Measurements from ENCODE around the gene GP5. TPM values are rescaled to one million over a fixed set of nuclear protein-coding genes. Genes with fewer than 3 reads are reported as not detected.

Gene GP5
- total and polyA plus RNA-seq, 4 experiments from 2014 or later = 1.3 to 4.2 (median 2.8) TPM

GRCh38 chr3:194351952-194352536 is 47.0 kb downstream of the GP5 start:
- no peak overlapping the region for H3K27ac Mint-ChIP-seq
- Histone ChIP-seq H3K4me3 (ENCODE audit: low read length in 2 of 2) (no peak overlapping the region), H3K27me3 (ENCODE audit: insufficient read depth, low read length) (no peaks in the 10 kb centered on the region), H3K4me1 (ENCODE audit: insufficient read depth, low read length) (no peaks in the 10 kb centered on the region), H3K27ac (ENCODE audit: low read depth, low read length) (no peak overlapping the region), H3K36me3 (ENCODE audit: insufficient read depth, low read length) (no peaks in the 10 kb centered on the region), H3K9me3 (ENCODE audit: control insufficient read depth in 1 of 2, low read length in 2 of 2) (no peaks in the 10 kb centered on the region)
- no peaks in the 10 kb centered on the region for H3K4me1 Mint-ChIP-seq
- H3K4me3 Mint-ChIP-seq = no peak overlapping the region
- H3K27me3 Mint-ChIP-seq = peaks cover 2 to 3% of the 10 kb centered on the region in 2 donors
- POLR2A ChIA-PET (ENCODE audit: partially characterized antibody) = no interaction called here
- no peak for DNase-seq
- H3K9me3 Mint-ChIP-seq = no peaks in the 10 kb centered on the region
- H3K36me3 Mint-ChIP-seq = no peaks in the 10 kb centered on the region
- CTCF ChIA-PET (ENCODE audit: partially characterized antibody) = no interaction called here
- intact Hi-C loops (cut with micrococcal nuclease) = no loop called here

GRCh38 chr3:194351080-194351672 is 47.9 kb downstream of the GP5 start, which contains the start of gene CPN2:
TSS of gene CPN2 (minus strand) at chr3:194351328. CDS start at chr3:194342702, 8,626 bp downstream.
- H3K27ac ChIP-seq (ENCODE audit: low read depth, low read length) = no peak within 1 kb of the TSS
- H3K4me1 ChIP-seq (ENCODE audit: insufficient read depth, low read length) = no peaks in the 10 kb centered on the region
- intact Hi-C loops (cut with micrococcal nuclease) = no loop called here
- POLR2A ChIA-PET (ENCODE audit: partially characterized antibody) = no interaction called here
- no peaks in the 10 kb centered on the region for H3K27me3 ChIP-seq (ENCODE audit: insufficient read depth, low read length)
- Mint-ChIP-seq H3K9me3 (no peaks in the 10 kb centered on the region), H3K27ac (peak within 1 kb of the TSS in 1 of 7 donors; percentile 46), H3K36me3 (no peaks in the 10 kb centered on the region), H3K27me3 (peaks cover 0 to 1% of the 10 kb centered on the region in 2 donors), H3K4me1 (no peaks in the 10 kb centered on the region), H3K4me3 (no peak within 1 kb of the TSS)
- no peak for DNase-seq
- no peaks in the 10 kb centered on the region for H3K36me3 ChIP-seq (ENCODE audit: insufficient read depth, low read length)
- CTCF ChIA-PET (ENCODE audit: partially characterized antibody) = interaction anchor here (1.6 kb wide), 1 partner anchor 12 kb away, joined by 6 read pairs; no protein-coding TSS in a partner anchor
- no peaks in the 10 kb centered on the region for H3K9me3 ChIP-seq (ENCODE audit: control insufficient read depth in 1 of 2, low read length in 2 of 2)
- no peak within 1 kb of the TSS for H3K4me3 ChIP-seq (ENCODE audit: low read length in 2 of 2)

- ChIA-PET POLR2A (ENCODE audit: partially characterized antibody) (no interaction called here), CTCF (ENCODE audit: partially characterized antibody) (interaction anchor here (1.1 to 1.6 kb wide), 2 partner anchors 9 to 12 kb away, joined by 3 to 6 read pairs; no protein-coding TSS in a partner anchor)
- no peaks in the 10 kb centered on the region for H3K4me1 Mint-ChIP-seq
- no peak overlapping the region for H3K4me3 Mint-ChIP-seq
- Histone ChIP-seq H3K27me3 (ENCODE audit: insufficient read depth, low read length) (no peaks in the 10 kb centered on the region), H3K36me3 (ENCODE audit: insufficient read depth, low read length) (no peaks in the 10 kb centered on the region), H3K9me3 (ENCODE audit: control insufficient read depth in 1 of 2, low read length in 2 of 2) (no peaks in the 10 kb centered on the region), H3K4me3 (ENCODE audit: low read length in 2 of 2) (no peak overlapping the region), H3K27ac (ENCODE audit: low read depth, low read length) (no peak overlapping the region), H3K4me1 (ENCODE audit: insufficient read depth, low read length) (no peaks in the 10 kb centered on the region)
- H3K27ac Mint-ChIP-seq = no peak overlapping the region
- no peak for DNase-seq
- H3K9me3 Mint-ChIP-seq = no peaks in the 10 kb centered on the region
- intact Hi-C loops (cut with micrococcal nuclease) = no loop called here
- peaks cover 0 to 1% of the 10 kb centered on the region in 2 donors for H3K27me3 Mint-ChIP-seq
- no peaks in the 10 kb centered on the region for H3K36me3 Mint-ChIP-seq
Measured at GRCh38 chr3:194350726-194351071, 48.4 kb downstream of the GP5 start.

- Mint-ChIP-seq H3K27me3 (peaks cover 0 to 4% of the 10 kb centered on the region in 2 donors), H3K36me3 (no peaks in the 10 kb centered on the region), H3K9me3 (no peaks in the 10 kb centered on the region), H3K27ac (no peak overlapping the region), H3K4me3 (no peak overlapping the region), H3K4me1 (no peaks in the 10 kb centered on the region)
- ChIA-PET CTCF (ENCODE audit: partially characterized antibody) (no interaction called here), POLR2A (ENCODE audit: partially characterized antibody) (no interaction called here)
- no peaks in the 10 kb centered on the region for H3K4me1 ChIP-seq (ENCODE audit: insufficient read depth, low read length)
- intact Hi-C loops (cut with micrococcal nuclease) = no loop called here
- H3K27ac ChIP-seq (ENCODE audit: low read depth, low read length) = no peak overlapping the region
- H3K9me3 ChIP-seq (ENCODE audit: control insufficient read depth in 1 of 2, low read length in 2 of 2) = no peaks in the 10 kb centered on the region
- H3K27me3 ChIP-seq (ENCODE audit: insufficient read depth, low read length) = no peaks in the 10 kb centered on the region
- no peak for DNase-seq
- no peaks in the 10 kb centered on the region for H3K36me3 ChIP-seq (ENCODE audit: insufficient read depth, low read length)
- H3K4me3 ChIP-seq (ENCODE audit: low read length in 2 of 2) = no peak overlapping the region
Measured at GRCh38 chr3:194348354-194348753, 50.7 kb downstream of the GP5 start.

GRCh38 chr3:194346621-194347020 is 52.4 kb downstream of the GP5 start:
- no peaks in the 10 kb centered on the region for H3K27me3 ChIP-seq (ENCODE audit: insufficient read depth, low read length)
- ChIA-PET CTCF (ENCODE audit: partially characterized antibody) (interaction anchor here (0.7 to 9.1 kb wide), 4 partner anchors 12 to 58 kb away, joined by 3 to 94 read pairs (median 48); no protein-coding TSS in a partner anchor), POLR2A (ENCODE audit: partially characterized antibody) (no interaction called here)
- DNase-seq = no peak
- no peaks in the 10 kb centered on the region for H3K36me3 Mint-ChIP-seq
- no peak overlapping the region for H3K27ac ChIP-seq (ENCODE audit: low read depth, low read length)
- no peaks in the 10 kb centered on the region for H3K4me1 ChIP-seq (ENCODE audit: insufficient read depth, low read length)
- no peak overlapping the region for H3K27ac Mint-ChIP-seq
- intact Hi-C loops (cut with micrococcal nuclease) = no loop called here
- no peaks in the 10 kb centered on the region for H3K36me3 ChIP-seq (ENCODE audit: insufficient read depth, low read length)
- H3K4me3 ChIP-seq (ENCODE audit: low read length in 2 of 2) = no peak overlapping the region
- H3K9me3 Mint-ChIP-seq = no peaks in the 10 kb centered on the region
- H3K9me3 ChIP-seq (ENCODE audit: control insufficient read depth in 1 of 2, low read length in 2 of 2) = no peaks in the 10 kb centered on the region
- H3K4me3 Mint-ChIP-seq = no peak overlapping the region
- no peaks in the 10 kb centered on the region for H3K4me1 Mint-ChIP-seq
- peaks cover 0 to 9% of the 10 kb centered on the region in 2 donors for H3K27me3 Mint-ChIP-seq

GRCh38 chr3:194346035-194346434 is 53.0 kb downstream of the GP5 start:
- no peaks in the 10 kb centered on the region for H3K4me1 ChIP-seq (ENCODE audit: insufficient read depth, low read length)
- H3K4me3 ChIP-seq (ENCODE audit: low read length in 2 of 2) = no peak overlapping the region
- no peaks in the 10 kb centered on the region for H3K36me3 Mint-ChIP-seq
- no peaks in the 10 kb centered on the region for H3K36me3 ChIP-seq (ENCODE audit: insufficient read depth, low read length)
- H3K27me3 ChIP-seq (ENCODE audit: insufficient read depth, low read length) = no peaks in the 10 kb centered on the region
- DNase-seq = no peak
- H3K27me3 Mint-ChIP-seq = peaks cover 0 to 9% of the 10 kb centered on the region in 2 donors
- intact Hi-C loops (cut with micrococcal nuclease) = no loop called here
- POLR2A ChIA-PET (ENCODE audit: partially characterized antibody) = no interaction called here
- no peaks in the 10 kb centered on the region for H3K9me3 Mint-ChIP-seq
- no peak overlapping the region for H3K27ac ChIP-seq (ENCODE audit: low read depth, low read length)
- H3K4me1 Mint-ChIP-seq = no peaks in the 10 kb centered on the region
- no peaks in the 10 kb centered on the region for H3K9me3 ChIP-seq (ENCODE audit: control insufficient read depth in 1 of 2, low read length in 2 of 2)
- CTCF ChIA-PET (ENCODE audit: partially characterized antibody) = interaction anchor here (5.3 to 9.1 kb wide), 3 partner anchors 11 to 59 kb away, joined by 49 to 94 read pairs (median 92); no protein-coding TSS in a partner anchor
- no peak overlapping the region for H3K4me3 Mint-ChIP-seq
- H3K27ac Mint-ChIP-seq = no peak overlapping the region

Data from CD4-positive, alpha-beta memory T cell (primary cell).